ENCODE measurements around the gene MANF.
A peak's percentile ranks its signal among the peaks of the same experiment; 100 is the strongest.

Gene MANF

GRCh38 chr3:51422211-51422610, 37.1 kb downstream of the MANF start:
- Histone ChIP-seq H3K27ac (ENCODE audit: insufficient read depth, low read length, poor library complexity, severe bottlenecking) (no peak overlapping the region), H3K27me3 (replicated peaks; ENCODE audit: control insufficient read depth, insufficient read depth, low read length, poor library complexity, severe bottlenecking) (no peaks in the 10 kb centered on the region), H3K36me3 (ENCODE audit: control insufficient read depth, insufficient read depth, low read length) (peaks cover 40% of the 10 kb centered on the region), H3K9me3 (ENCODE audit: control insufficient read depth, low read length) (no peaks in the 10 kb centered on the region), H3K4me3 (ENCODE audit: insufficient read depth, low read depth, low read length, poor library complexity, severe bottlenecking) (no peak overlapping the region), H3K4me1 (ENCODE audit: control insufficient read depth, insufficient read depth, low read length, poor library complexity, severe bottlenecking) (no peaks in the 10 kb centered on the region)
- DNase-seq: no peak

GRCh38 chr3:51426921-51427320, 41.8 kb downstream of the MANF start:
- H3K27me3 ChIP-seq (replicated peaks; ENCODE audit: control insufficient read depth, insufficient read depth, low read length, poor library complexity, severe bottlenecking): no peaks in the 10 kb centered on the region
- DNase-seq: no peak
- no peaks in the 10 kb centered on the region for H3K4me1 ChIP-seq (ENCODE audit: control insufficient read depth, insufficient read depth, low read length, poor library complexity, severe bottlenecking)
- no peak overlapping the region for H3K4me3 ChIP-seq (ENCODE audit: insufficient read depth, low read depth, low read length, poor library complexity, severe bottlenecking)
- H3K9me3 ChIP-seq (ENCODE audit: control insufficient read depth, low read length): no peaks in the 10 kb centered on the region
- no peak overlapping the region for H3K27ac ChIP-seq (ENCODE audit: insufficient read depth, low read length, poor library complexity, severe bottlenecking)
- H3K36me3 ChIP-seq (ENCODE audit: control insufficient read depth, insufficient read depth, low read length): peaks cover 33% of the 10 kb centered on the region

GRCh38 chr3:51429138-51429537, 44.0 kb downstream of the MANF start:
- no peak overlapping the region for H3K4me3 ChIP-seq (ENCODE audit: insufficient read depth, low read depth, low read length, poor library complexity, severe bottlenecking)
- peaks cover 31% of the 10 kb centered on the region for H3K36me3 ChIP-seq (ENCODE audit: control insufficient read depth, insufficient read depth, low read length)
- H3K9me3 ChIP-seq (ENCODE audit: control insufficient read depth, low read length): no peaks in the 10 kb centered on the region

GRCh38 chr3:51434110-51434509, 49.0 kb downstream of the MANF start:
- Histone ChIP-seq H3K36me3 (ENCODE audit: control insufficient read depth, insufficient read depth, low read length) (peaks cover 20% of the 10 kb centered on the region), H3K27ac (ENCODE audit: insufficient read depth, low read length, poor library complexity, severe bottlenecking) (no peak overlapping the region), H3K9me3 (ENCODE audit: control insufficient read depth, low read length) (no peaks in the 10 kb centered on the region), H3K4me1 (ENCODE audit: control insufficient read depth, insufficient read depth, low read length, poor library complexity, severe bottlenecking) (no peaks in the 10 kb centered on the region), H3K4me3 (ENCODE audit: insufficient read depth, low read depth, low read length, poor library complexity, severe bottlenecking) (no peak overlapping the region), H3K27me3 (replicated peaks; ENCODE audit: control insufficient read depth, insufficient read depth, low read length, poor library complexity, severe bottlenecking) (no peaks in the 10 kb centered on the region)
- no peak for DNase-seq

More at GRCh38 chr3:51429138-51429537, 44.0 kb downstream of the MANF start:
- H3K27ac ChIP-seq (ENCODE audit: insufficient read depth, low read length, poor library complexity, severe bottlenecking): no peak overlapping the region
- no peak for DNase-seq
- H3K27me3 ChIP-seq (replicated peaks; ENCODE audit: control insufficient read depth, insufficient read depth, low read length, poor library complexity, severe bottlenecking): no peaks in the 10 kb centered on the region
- no peaks in the 10 kb centered on the region for H3K4me1 ChIP-seq (ENCODE audit: control insufficient read depth, insufficient read depth, low read length, poor library complexity, severe bottlenecking)

- no peak overlapping the region for H3K27ac ChIP-seq (ENCODE audit: insufficient read depth, low read length, poor library complexity, severe bottlenecking)
- no peak overlapping the region for H3K4me3 ChIP-seq (ENCODE audit: insufficient read depth, low read depth, low read length, poor library complexity, severe bottlenecking)
- no peaks in the 10 kb centered on the region for H3K27me3 ChIP-seq (replicated peaks; ENCODE audit: control insufficient read depth, insufficient read depth, low read length, poor library complexity, severe bottlenecking)
- H3K9me3 ChIP-seq (ENCODE audit: control insufficient read depth, low read length): no peaks in the 10 kb centered on the region
- H3K4me1 ChIP-seq (ENCODE audit: control insufficient read depth, insufficient read depth, low read length, poor library complexity, severe bottlenecking): no peaks in the 10 kb centered on the region
- DNase-seq: peak in 2 of 3 donors; percentile 5 to 12
- peaks cover 17% of the 10 kb centered on the region for H3K36me3 ChIP-seq (ENCODE audit: control insufficient read depth, insufficient read depth, low read length)
Observed at GRCh38 chr3:51434746-51435327, 49.7 kb downstream of the MANF start.

- Histone ChIP-seq H3K36me3 (ENCODE audit: control insufficient read depth, insufficient read depth, low read length) (peaks cover 17% of the 10 kb centered on the region), H3K9me3 (ENCODE audit: control insufficient read depth, low read length) (no peaks in the 10 kb centered on the region), H3K27ac (ENCODE audit: insufficient read depth, low read length, poor library complexity, severe bottlenecking) (no peak overlapping the region), H3K4me1 (ENCODE audit: control insufficient read depth, insufficient read depth, low read length, poor library complexity, severe bottlenecking) (peaks cover 6% of the 10 kb centered on the region), H3K27me3 (replicated peaks; ENCODE audit: control insufficient read depth, insufficient read depth, low read length, poor library complexity, severe bottlenecking) (no peaks in the 10 kb centered on the region), H3K4me3 (ENCODE audit: insufficient read depth, low read depth, low read length, poor library complexity, severe bottlenecking) (no peak overlapping the region)
- DNase-seq: no peak
Observed at GRCh38 chr3:51436998-51437639, 52.0 kb downstream of the MANF start.
